Measurements from ENCODE around the gene GLUL.
"Not testable (repeated sequence)": the region's sequence is repeated elsewhere in the genome, so short reads cannot be mapped to it uniquely, and the experiment has no call there.

Gene GLUL

GRCh38 chr1:182397653-182398393 is 6.2 kb upstream of the GLUL start:
- no peak for DNase-seq

- no peak for DNase-seq
Measured at GRCh38 chr1:182395906-182396305, 4.3 kb upstream of the GLUL start.

GRCh38 chr1:182394055-182394775 is 2.6 kb upstream of the GLUL start:
- no peak for DNase-seq

GRCh38 chr1:182392050-182393028 is 749 bp upstream of the GLUL start:
- DNase-seq = peak; percentile 89

GRCh38 chr1:182391028-182391361 is 595 bp downstream of the GLUL start:
- DNase-seq = no peak

GRCh38 chr1:182389619-182390047 is 2.0 kb downstream of the GLUL start:
- peak; percentile 17 for DNase-seq

- no peak for DNase-seq
Measured at GRCh38 chr1:182388392-182389134, 3.0 kb downstream of the GLUL start.

- no peak for DNase-seq
Measured at GRCh38 chr1:182387566-182387965, 4.0 kb downstream of the GLUL start.

GRCh38 chr1:182386980-182387379 is 4.6 kb downstream of the GLUL start:
- no peak for DNase-seq

- no peak for DNase-seq
Measured at GRCh38 chr1:182385885-182386853, 5.4 kb downstream of the GLUL start.

GRCh38 chr1:182384387-182384960 is 7.1 kb downstream of the GLUL start:
- DNase-seq = no peak

- no peak for DNase-seq
Measured at GRCh38 chr1:182383934-182384333, 7.7 kb downstream of the GLUL start.

GRCh38 chr1:182383037-182383661 is 8.4 kb downstream of the GLUL start:
- DNase-seq = no peak

GRCh38 chr1:182381962-182382819 is 9.4 kb downstream of the GLUL start:
- DNase-seq = no peak

- DNase-seq = no peak
Measured at GRCh38 chr1:182380199-182380598, 11.4 kb downstream of the GLUL start.

GRCh38 chr1:182379781-182380180 is 11.8 kb downstream of the GLUL start:
- DNase-seq = not testable (repeated sequence)

GRCh38 chr1:182376936-182377574 is 14.5 kb downstream of the GLUL start:
- no peak for DNase-seq

- no peak for DNase-seq
Measured at GRCh38 chr1:182374101-182374834, 17.3 kb downstream of the GLUL start.
